HG03460 (cell line): Measurements from ENCODE around the gene ZEB1.
A peak's percentile ranks its signal among the peaks of the same experiment; 100 is the strongest.
"Not testable (repeated sequence)": the region's sequence is repeated elsewhere in the genome, so short reads cannot be mapped to it uniquely, and the experiment has no call there.

Experiments
- ATAC-seq: cut with Tn5 transposase; IDR thresholded peaks from one replicate; pipeline ENCODE4 v1.9.1; 2021; ENCODE audit not compliant: unreplicated experiment

The ZEB1 gene

GRCh38 chr10:31317652-31318381 is 1.2 kb upstream of the ZEB1 start:
- no peak for ATAC-seq

GRCh38 chr10:31318382-31318853 is 598 bp upstream of the ZEB1 start:
- ATAC-seq, result peak; percentile 71

GRCh38 chr10:31319602-31320549 is 860 bp downstream of the ZEB1 start:
- ATAC-seq, result peak; percentile 15

GRCh38 chr10:31320550-31321211 is 1.7 kb downstream of the ZEB1 start:
- peak; percentile 19 for ATAC-seq

GRCh38 chr10:31321396-31321941 is 2.5 kb downstream of the ZEB1 start:
- ATAC-seq, result no peak

- ATAC-seq, result no peak
These were observed 3.6 kb downstream of the ZEB1 start for GRCh38 chr10:31322647-31323046.

GRCh38 chr10:31340343-31340742 is 21.3 kb downstream of the ZEB1 start:
- ATAC-seq, result no peak

- no peak for ATAC-seq
These were observed 22.5 kb downstream of the ZEB1 start for GRCh38 chr10:31341552-31341951.

GRCh38 chr10:31343009-31343408 is 24.0 kb downstream of the ZEB1 start:
- no peak for ATAC-seq

- no peak for ATAC-seq
These were observed 24.5 kb downstream of the ZEB1 start for GRCh38 chr10:31343551-31343950.

- no peak for ATAC-seq
These were observed 26.9 kb downstream of the ZEB1 start for GRCh38 chr10:31345886-31346285.

- no peak for ATAC-seq
These were observed 27.9 kb downstream of the ZEB1 start for GRCh38 chr10:31346953-31347352.

- ATAC-seq, result no peak
These were observed 28.7 kb downstream of the ZEB1 start for GRCh38 chr10:31347705-31348104.

- no peak for ATAC-seq
These were observed 31.9 kb downstream of the ZEB1 start for GRCh38 chr10:31350891-31351290.

- no peak for ATAC-seq
These were observed 33.6 kb downstream of the ZEB1 start for GRCh38 chr10:31352436-31353226.

GRCh38 chr10:31353574-31353973 is 34.6 kb downstream of the ZEB1 start:
- peak; percentile 91 for ATAC-seq

- ATAC-seq, result no peak
These were observed 39.8 kb downstream of the ZEB1 start for GRCh38 chr10:31358688-31359330.

GRCh38 chr10:31359979-31360378 is 41.0 kb downstream of the ZEB1 start:
- no peak for ATAC-seq

GRCh38 chr10:31361475-31361874 is 42.5 kb downstream of the ZEB1 start:
- not testable (repeated sequence) for ATAC-seq
